HG03354 (cell line): ENCODE data around the gene SIRT7.

Experiments used
- ATAC-seq: cut with Tn5 transposase; IDR thresholded peaks from one replicate; pipeline ENCODE4 v1.9.1; 2021; ENCODE audit warnings: mild to moderate bottlenecking; ENCODE audit not compliant: unreplicated experiment, poor library complexity, severe bottlenecking

The SIRT7 gene

DNA sequence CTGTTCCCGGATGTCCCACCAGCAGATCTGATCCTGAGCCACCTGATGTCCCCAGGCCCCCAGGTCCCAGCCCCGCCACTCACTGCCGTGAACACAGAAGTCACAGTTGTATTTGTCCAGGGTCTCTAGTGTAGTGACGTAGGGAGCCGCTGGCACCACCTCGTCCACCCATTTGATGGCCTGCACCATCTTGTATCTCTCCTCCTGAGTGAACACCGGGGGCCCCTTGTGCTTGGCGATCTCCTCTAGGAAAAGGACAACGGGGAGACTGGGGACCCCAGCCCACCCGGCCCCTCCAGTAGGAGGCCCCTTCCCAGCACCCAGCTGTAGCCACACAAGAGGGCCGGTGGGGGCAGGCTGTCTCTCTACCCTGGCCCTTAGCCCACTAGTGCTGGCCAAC is 9.2 kb downstream of the SIRT7 start:
- no peak for ATAC-seq

GRCh38 chr17:81907219-81908145 is 10.5 kb downstream of the SIRT7 start:
- no peak for ATAC-seq

DNA sequence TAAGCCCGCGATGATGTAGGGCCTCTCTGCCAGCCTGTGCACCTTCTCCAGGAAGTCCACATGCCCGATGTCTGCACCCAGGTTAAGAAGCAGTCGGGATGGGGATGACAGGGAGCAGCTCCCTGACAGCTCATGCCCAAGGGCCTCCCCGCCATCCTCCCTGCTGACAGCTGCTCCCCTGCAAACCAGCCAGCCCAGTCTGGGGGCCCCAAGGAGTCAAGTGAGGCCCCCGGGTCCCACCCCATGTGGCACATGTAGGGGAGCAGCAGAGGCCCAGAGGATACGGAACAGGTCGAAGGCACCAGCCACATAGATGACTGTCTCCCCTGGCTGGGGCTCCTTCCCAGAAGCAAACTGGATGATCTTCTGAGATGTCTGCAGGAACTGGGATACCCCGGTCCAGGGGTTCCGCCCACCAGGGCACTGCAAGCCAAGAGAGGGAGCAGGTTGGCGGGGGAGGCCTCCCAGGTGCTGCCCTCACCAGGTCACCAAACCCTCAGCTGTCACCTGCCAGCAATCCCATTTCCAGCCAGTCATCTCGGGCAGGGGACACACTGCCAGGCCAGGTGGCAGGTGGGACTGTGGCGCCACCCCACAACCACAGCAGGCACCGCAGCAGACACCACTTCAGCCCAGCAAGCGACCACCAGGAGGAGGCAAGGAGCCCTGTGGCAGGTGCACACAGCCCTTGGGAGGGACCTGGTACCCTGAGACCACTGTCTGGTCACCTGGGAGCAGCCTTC is 11.3 kb downstream of the SIRT7 start:
- no peak for ATAC-seq

DNA sequence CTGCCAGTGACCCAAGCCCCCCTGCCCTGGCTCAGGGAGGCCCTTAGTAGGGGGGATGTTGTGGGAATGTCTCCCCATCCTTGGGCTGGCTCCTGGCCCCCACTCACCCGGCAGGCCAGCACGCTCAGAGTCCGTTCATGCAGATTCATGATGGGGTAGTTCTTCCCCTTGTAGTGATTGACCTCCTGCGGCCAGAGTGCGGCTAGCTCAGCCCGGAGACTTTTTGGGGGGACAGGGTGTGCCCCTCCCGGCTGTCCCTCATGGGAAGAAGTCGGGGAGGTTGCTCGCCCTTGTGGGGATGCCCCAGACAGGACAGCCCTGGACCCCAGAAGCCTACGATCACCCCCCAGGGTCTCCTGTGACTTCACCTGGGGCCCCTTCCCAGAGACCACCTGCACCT is 12.0 kb downstream of the SIRT7 start:
- no peak for ATAC-seq

GRCh38 chr17:81905424-81905875 is 12.5 kb downstream of the SIRT7 start:
- no peak for ATAC-seq

DNA sequence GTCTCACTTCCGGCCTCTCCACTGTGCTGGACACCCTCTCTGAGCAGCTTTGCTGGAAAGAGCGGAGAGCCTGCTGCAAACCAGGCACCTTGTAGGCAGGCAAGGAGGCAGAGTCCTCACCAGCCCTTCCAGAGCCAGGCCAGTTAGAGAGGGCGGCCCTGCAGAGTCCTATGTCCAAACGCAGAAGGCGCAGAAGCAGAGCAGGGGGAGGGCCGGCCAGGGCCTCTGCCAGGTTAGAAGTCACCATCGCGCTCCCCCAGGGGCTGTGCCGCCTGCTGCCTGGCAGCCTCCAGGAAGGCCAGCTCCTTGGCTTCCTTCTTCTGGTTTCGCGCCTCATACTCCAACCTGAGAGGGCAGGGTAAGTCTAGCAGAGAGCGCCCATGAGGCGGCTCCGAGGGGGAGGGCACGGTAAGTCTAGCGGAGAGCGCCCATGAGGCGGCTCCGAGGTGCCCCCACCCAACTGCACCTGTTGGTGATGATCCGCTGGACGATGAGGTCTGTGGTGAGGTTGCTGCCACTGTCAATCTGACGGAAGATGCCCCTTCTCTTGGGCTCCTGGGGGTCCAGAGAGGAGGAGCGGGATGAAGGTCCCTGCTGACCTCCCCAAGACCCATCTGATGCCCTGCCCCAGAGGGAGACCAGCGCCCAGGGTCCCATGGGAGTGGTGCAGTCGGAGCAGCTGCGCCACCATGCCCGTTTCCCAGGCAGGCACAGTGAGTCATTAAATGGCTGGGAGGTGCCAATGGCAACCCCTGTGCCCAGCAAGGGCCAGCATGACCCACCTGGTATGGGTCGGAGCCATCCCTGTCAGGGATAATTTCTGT is 13.2 kb downstream of the SIRT7 start:
- ATAC-seq = no peak

DNA sequence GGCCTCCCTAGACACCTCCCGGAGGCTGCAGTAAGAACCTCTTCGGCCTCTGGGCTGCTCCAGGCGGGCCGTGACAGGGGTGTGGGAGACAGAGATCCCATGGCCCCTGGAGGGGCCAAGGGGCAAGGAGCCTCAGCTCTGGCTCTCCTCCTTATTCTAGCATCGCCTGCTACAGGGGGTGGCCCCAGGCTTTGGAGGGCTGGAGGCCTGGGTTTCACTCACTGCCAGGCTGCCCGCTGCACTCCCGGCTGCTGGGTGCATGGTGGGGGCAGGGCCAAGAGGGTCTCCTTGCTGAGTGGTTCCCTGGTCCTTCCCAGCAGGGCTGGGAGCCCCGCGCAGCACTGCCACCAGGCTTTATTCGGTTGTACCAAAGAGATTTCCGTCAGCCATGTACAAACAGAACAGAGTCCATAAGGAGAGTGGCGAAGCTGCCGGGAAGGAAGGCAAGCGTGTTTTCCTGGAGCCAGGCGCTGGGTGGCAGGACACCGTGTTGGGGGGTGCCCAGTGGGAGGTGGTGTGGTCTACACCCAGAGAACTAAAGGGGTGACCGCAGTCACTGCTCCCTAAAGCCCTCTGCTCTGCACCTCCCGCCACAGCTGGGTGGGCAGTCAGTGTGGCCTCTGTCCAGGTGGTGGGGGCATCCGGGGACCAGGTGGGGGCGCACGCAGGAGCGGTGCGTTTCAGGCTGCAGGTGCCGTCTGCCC is 13.9 kb downstream of the SIRT7 start:
- ATAC-seq = no peak

GRCh38 chr17:81903415-81903831 is 14.6 kb downstream of the SIRT7 start:
- no peak for ATAC-seq

- ATAC-seq = no peak
These were observed 15.1 kb downstream of the SIRT7 start for GRCh38 chr17:81902653-81903414.

DNA sequence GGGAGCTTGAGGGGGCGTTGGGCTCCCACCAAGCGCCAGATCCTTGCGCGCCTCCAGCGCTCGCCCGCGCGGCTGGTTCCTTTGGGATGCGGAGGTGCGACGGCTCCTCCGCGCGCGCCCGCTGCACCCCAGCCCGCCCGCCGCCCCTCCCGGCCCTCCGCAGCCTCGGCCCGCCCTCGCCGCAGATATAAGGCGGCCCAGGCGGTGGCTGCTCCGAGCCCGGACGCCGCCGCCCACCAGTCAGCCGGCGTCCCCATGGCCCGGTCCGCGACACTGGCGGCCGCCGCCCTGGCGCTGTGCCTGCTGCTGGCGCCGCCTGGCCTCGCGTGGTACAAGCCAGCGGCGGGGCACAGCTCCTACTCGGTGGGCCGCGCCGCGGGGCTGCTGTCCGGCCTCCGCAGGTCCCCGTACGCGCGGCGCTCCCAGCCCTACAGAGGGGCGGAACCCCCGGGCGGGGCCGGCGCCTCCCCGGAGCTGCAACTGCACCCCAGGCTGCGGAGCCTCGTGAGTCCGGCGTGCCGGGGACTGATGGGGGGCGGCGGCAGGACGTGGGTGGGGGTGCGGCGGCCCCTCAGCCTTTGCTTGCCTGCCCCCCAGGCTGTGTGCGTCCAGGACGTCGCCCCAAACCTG is 15.8 kb downstream of the SIRT7 start, which contains the start of gene NPB:
TSS of gene NPB (plus strand) at position 216 of the 630 bp plus-strand sequence. CDS start at position 256, 40 bp downstream.
- no peak for ATAC-seq

- ATAC-seq = no peak
These were observed 16.6 kb downstream of the SIRT7 start for GRCh38 chr17:81901167-81902022.

DNA sequence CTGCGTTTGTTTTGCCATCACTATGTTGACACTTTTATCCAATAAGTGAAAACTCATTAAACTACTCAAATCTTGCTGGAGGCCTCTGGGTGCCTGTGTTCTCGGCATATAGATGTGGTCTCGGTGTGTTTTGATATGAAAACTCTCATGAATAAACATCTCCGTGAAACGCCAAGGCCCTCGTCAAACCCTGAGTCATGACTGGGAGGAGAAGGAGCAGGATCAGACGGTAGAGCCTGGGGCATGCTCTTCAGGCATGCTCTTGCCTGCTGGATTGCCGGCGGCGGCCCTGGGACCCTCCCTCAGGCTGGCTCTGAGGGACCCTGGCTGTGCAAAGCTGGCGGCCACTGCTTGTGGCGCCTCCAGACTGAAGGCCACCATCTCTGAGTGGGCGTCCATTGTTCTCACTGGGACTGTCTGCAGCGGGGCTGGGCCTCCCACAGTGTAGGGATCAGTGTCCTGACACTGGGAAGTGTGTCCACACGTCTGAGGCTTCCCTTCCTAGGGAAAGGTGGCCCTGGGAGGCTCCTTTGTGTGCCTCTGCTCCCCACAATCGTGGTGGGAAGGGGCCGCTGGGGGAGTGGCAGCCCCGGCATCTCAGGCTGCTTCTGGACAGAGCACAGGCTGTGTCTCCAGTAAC is 17.7 kb downstream of the SIRT7 start:
- ATAC-seq = no peak

- ATAC-seq = no peak
These were observed 18.3 kb downstream of the SIRT7 start for GRCh38 chr17:81899514-81900166.

- no peak for ATAC-seq
These were observed 19.1 kb downstream of the SIRT7 start for GRCh38 chr17:81898885-81899284.

DNA sequence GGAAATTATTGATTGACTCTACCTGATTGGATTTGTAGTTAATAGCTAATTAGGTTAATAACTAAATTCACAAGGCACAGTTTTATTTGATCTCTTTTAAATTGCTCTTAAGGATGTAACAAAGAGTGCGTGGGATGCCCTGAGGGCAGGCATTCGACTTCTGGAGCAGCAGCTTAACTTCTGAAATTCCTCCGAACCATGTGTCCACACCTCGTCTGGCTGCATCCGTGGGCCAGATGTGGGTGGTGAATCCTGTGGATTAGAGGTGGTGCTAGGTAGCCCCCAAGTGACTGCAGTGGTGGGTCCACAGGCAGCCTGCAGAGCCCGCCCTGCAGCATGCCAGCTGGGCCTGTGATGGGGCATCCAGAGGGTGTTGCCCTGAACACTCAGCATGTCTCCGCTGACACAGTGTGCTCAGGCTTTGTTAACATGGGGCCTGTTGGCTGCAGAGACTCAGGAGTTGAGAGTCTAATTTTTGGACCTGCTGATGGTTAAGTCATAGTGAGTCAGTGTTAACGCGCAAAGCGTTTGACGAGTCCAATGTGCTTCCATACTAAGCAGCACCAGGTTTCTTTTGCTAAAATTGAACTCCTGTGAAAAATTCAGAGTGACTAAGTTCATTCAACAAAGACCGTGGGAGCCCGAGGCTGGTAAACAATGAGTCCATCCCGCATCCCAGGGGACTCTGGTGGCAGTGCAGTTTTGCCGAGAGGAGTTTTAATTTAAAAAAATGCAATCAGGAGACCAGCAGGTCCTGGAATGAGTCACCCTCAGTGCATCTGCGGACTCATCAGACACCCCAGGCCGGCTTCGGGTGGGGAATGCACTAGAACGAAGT is 19.7 kb downstream of the SIRT7 start:
- no peak for ATAC-seq
